ENCODE results near the gene POTEB2.
"Not testable (repeated sequence)": the region's sequence is repeated elsewhere in the genome, so short reads cannot be mapped to it uniquely, and the experiment has no call there.

POTEB2 gene

GRCh38 chr15:20866214-20866613, at the start of gene POTEB2:
TSS of gene POTEB2 (minus strand) at chr15:20866314. CDS start at chr15:20866281, 33 bp downstream.
- not testable (repeated sequence) for H3K4me3 ChIP-seq (ENCODE audit: low read depth, low read length); DNase-seq (ENCODE audit: low read depth)

- not testable (repeated sequence) for H3K4me3 ChIP-seq (ENCODE audit: low read depth, low read length); DNase-seq (ENCODE audit: low read depth)
These were observed 13.8 kb upstream of the POTEB2 start for GRCh38 chr15:20879916-20880315.

DNA sequence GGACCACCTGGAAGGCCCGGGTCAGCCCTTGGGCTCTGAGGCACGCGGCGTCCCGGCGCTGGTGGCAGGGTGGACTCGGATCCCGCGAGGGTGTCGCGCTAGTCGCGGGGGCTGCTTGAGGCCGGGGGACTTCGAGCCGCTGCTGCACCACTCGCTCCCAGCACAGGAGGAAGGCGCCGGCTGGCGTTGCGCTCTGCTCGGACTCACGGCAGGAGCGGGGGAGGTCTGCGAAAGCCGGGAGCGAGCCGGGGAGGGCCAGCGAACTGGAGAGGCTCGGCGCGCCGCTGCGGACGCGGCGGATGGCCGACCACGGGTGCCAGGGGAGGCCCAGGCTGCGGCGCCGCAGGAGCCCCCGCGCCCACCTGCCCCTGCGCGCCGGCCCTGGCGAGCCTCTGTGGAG, 12.3 kb upstream of the POTEB2 start:
- not testable (repeated sequence) for DNase-seq (ENCODE audit: low read depth)

DNA sequence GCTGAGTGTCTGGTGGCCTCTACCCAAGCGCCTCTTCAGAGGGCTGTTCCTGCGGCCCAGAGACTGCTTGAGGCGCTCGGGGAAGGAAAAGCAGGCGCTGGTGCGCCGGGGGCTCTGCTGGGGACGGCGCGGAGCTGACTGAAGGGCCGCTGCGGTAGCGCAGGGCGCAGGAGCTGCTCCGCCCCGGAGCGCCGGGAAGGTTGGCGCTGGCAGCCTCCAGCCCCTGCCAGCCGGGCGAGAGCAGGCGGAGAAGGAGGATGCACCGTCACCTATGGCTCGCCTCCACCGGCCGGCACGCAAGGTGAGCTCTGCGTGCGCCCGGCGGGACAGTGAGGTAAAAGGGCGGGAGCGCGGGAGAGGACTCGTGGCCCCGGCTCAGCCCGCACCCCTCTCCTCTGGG, 11.7 kb upstream of the POTEB2 start:
- DNase-seq (ENCODE audit: low read depth); H3K4me3 ChIP-seq (ENCODE audit: low read depth, low read length): not testable (repeated sequence)

More for the DNA sequence above, 12.3 kb upstream of the POTEB2 start:
- not testable (repeated sequence) for H3K4me3 ChIP-seq (ENCODE audit: low read depth, low read length)
